ENCODE measurements around the gene PRR23A. TPM values are rescaled to one million over a fixed set of nuclear protein-coding genes. Genes with fewer than 3 reads are reported as not detected.

Gene PRR23A
- total RNA-seq, 1 experiment from 2014 or later = not detected

DNA sequence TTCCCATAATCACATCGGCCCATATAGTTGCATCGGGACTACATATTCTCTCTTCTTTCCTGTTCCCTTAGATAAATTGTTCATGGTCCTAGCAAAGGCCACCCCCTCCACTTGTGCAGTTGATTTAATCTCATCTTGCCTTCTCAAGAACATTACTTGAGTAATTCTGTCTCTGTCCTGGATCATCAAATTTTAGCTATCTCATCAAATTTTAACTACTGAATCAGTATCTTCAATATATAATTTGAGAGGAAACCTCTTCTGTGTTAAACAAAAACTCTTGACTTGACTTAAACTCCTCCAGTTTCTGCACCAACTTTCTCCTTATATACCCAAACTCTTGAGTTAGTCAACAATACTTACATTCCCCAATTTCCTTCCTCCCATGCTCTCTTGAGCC, 18.9 kb upstream of the PRR23A start:
- no peak for ATAC-seq
- H3K9me2 ChIP-seq (replicated peaks; ENCODE audit: low read length) = no peaks in the 10 kb centered on the region
- no peak overlapping the region for H3K4me3 ChIP-seq (ENCODE audit: low read length)
- no peaks in the 10 kb centered on the region for H3K9me3 ChIP-seq (ENCODE audit: low read length)
- ChIA-PET CTCF (no interaction called here), POLR2A (ENCODE audit: unreplicated experiment) (no interaction called here)
- H2AFZ ChIP-seq (ENCODE audit: low read length) = no peak overlapping the region
- H3K27me3 ChIP-seq (ENCODE audit: low read length) = no peaks in the 10 kb centered on the region
- no TSS peak for BruUV-seq (replicated peaks)
- H3K9ac ChIP-seq (ENCODE audit: low read length) = no peak overlapping the region
- no peaks in the 10 kb centered on the region for H3F3A ChIP-seq (ENCODE audit: low read length, unreplicated experiment)
- H3K36me3 ChIP-seq (ENCODE audit: low read depth, low read length) = no peaks in the 10 kb centered on the region
- DNase-seq = no peak
- H3K79me2 ChIP-seq (ENCODE audit: low read length) = no peaks in the 10 kb centered on the region
- H3K27ac ChIP-seq (ENCODE audit: low read length) = no peak overlapping the region
- TF ChIP-seq EZH2phosphoT487 (IDR thresholded peaks at IDR 0.05; ENCODE audit: borderline replicate concordance, low read length) = no peak
- no peak for TF ChIP-seq EZH2 (IDR thresholded peaks at IDR 0.05; ENCODE audit: low read length, unreplicated experiment)
- TF ChIP-seq CTCF (conservative IDR thresholded peaks at IDR 0.05; ENCODE audit: low read depth, low read length) = no peak
- H4K20me1 ChIP-seq (ENCODE audit: low read length) = no peaks in the 10 kb centered on the region
- no peak overlapping the region for H3K4me2 ChIP-seq (ENCODE audit: low read length)
- intact Hi-C loops (cut with micrococcal nuclease) = no loop called here
- no peaks in the 10 kb centered on the region for H3K4me1 ChIP-seq (ENCODE audit: insufficient read depth, low read length)

- Histone ChIP-seq H3K4me1 (ENCODE audit: insufficient read depth, low read length) (no peaks in the 10 kb centered on the region), H3K27ac (ENCODE audit: low read length) (no peak within 1 kb of the TSS), H3K27me3 (ENCODE audit: low read length) (no peaks in the 10 kb centered on the region), H3K79me2 (ENCODE audit: low read length) (no peaks in the 10 kb centered on the region), H3K4me2 (ENCODE audit: low read length) (no peak within 1 kb of the TSS), H3K9ac (ENCODE audit: low read length) (no peak within 1 kb of the TSS), H3K4me3 (ENCODE audit: low read length) (no peak within 1 kb of the TSS), H3K36me3 (ENCODE audit: low read depth, low read length) (no peaks in the 10 kb centered on the region), H4K20me1 (ENCODE audit: low read length) (no peaks in the 10 kb centered on the region), H3K9me3 (ENCODE audit: low read length) (no peaks in the 10 kb centered on the region), H3F3A (ENCODE audit: low read length, unreplicated experiment) (no peaks in the 10 kb centered on the region), H2AFZ (ENCODE audit: low read length) (no peak within 1 kb of the TSS), H3K9me2 (replicated peaks; ENCODE audit: low read length) (no peaks in the 10 kb centered on the region)
- intact Hi-C loops (cut with micrococcal nuclease) = no loop called here
- DNase-seq = peak; percentile 2
- no peak for TF ChIP-seq EZH2 (IDR thresholded peaks at IDR 0.05; ENCODE audit: low read length, unreplicated experiment)
- TF ChIP-seq CTCF (conservative IDR thresholded peaks at IDR 0.05; ENCODE audit: low read depth, low read length) = peak; percentile 52; the same call in 1 of the 2 replicates
- ATAC-seq = no peak
- CTCF ChIA-PET = no interaction called here
- no TSS peak for BruUV-seq (replicated peaks)
- POLR2A ChIA-PET (ENCODE audit: unreplicated experiment) = no interaction called here
Observed at GRCh38 chr3:139020868-139021234, 14.8 kb upstream of the PRR23A start, which contains the start of gene PRR23B. Gene PRR23B, minus strand, starts transcription at chr3:139020926. Its CDS starts 265 bp downstream, at chr3:139020661.

DNA sequence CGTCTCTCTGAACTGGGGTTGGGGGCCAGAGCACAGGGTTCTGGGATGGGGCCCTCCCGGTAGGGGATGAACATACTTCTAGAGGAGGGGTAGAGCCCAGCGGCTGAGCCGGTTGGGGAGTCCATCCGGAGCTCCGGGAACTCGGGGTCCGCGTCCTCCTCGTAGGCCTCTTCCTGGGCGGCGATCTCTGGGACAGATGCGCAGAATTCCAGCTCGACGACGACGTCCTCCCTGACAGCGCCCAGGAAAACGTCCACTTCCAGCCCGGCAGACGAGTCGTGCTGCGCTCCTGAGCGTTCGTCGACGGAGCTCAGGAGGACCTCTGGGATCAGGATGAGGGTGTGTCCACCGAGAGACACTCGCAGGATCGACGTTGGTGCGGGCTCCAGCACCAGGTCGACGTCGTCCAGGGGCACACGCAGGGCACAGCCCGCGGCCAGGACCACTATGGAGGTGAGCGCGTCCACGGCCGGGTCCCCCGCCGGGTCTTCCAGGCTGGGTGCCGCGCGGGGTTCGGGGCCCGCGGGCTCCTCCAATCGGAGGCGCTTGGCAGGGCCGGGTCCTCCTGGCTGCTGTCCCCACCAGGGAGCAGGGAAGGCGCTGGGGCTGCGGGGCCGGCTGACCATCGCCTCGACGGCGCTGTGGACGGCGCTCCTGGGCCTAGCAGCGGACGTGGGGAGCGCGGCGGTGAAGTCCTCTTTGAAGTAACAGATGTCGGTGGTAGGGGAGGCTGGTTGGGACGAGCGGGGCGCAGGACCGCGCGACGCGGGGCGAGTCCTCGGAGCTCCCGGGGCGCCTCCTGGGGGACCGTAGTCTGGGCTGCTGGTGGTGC, 14.2 kb upstream of the PRR23A start:
- no peak overlapping the region for H3K9ac ChIP-seq (ENCODE audit: low read length)
- no peak overlapping the region for H2AFZ ChIP-seq (ENCODE audit: low read length)
- CTCF ChIA-PET = no interaction called here
- BruUV-seq (replicated peaks) = no TSS peak
- no peaks in the 10 kb centered on the region for H3K4me1 ChIP-seq (ENCODE audit: insufficient read depth, low read length)
- no peaks in the 10 kb centered on the region for H3K9me2 ChIP-seq (replicated peaks; ENCODE audit: low read length)
- intact Hi-C loops (cut with micrococcal nuclease) = no loop called here
- no peaks in the 10 kb centered on the region for H3K9me3 ChIP-seq (ENCODE audit: low read length)
- no peak for ATAC-seq
- H3K4me3 ChIP-seq (ENCODE audit: low read length) = no peak overlapping the region
- no peaks in the 10 kb centered on the region for H3F3A ChIP-seq (ENCODE audit: low read length, unreplicated experiment)
- no peaks in the 10 kb centered on the region for H3K79me2 ChIP-seq (ENCODE audit: low read length)
- POLR2A ChIA-PET (ENCODE audit: unreplicated experiment) = no interaction called here
- no peaks in the 10 kb centered on the region for H3K27me3 ChIP-seq (ENCODE audit: low read length)
- H4K20me1 ChIP-seq (ENCODE audit: low read length) = no peaks in the 10 kb centered on the region
- no peak for DNase-seq
- H3K36me3 ChIP-seq (ENCODE audit: low read depth, low read length) = no peaks in the 10 kb centered on the region
- TF ChIP-seq EZH2phosphoT487 (IDR thresholded peaks at IDR 0.05; ENCODE audit: borderline replicate concordance, low read length) (no peak), EZH2 (IDR thresholded peaks at IDR 0.05; ENCODE audit: low read length, unreplicated experiment) (no peak), CTCF (conservative IDR thresholded peaks at IDR 0.05; ENCODE audit: low read depth, low read length) (no peak)
- no peak overlapping the region for H3K27ac ChIP-seq (ENCODE audit: low read length)
- no peak overlapping the region for H3K4me2 ChIP-seq (ENCODE audit: low read length)

All from PC-3 (cell line).